Tibial nerve (tissue), 4 donors: ENCODE measurements around the gene UBXN7. TPM values are rescaled to one million over a fixed set of nuclear protein-coding genes. Genes with fewer than 3 reads are reported as not detected.

Experiments used
- DNase-seq, 2 donors: peaks; one replicate each; pipeline ENCODE4 v3.0.0-alpha.2; 2019; ENCODE audit warnings: low spot score in 2 of 2
- H3K27ac ChIP-seq, 4 donors: fragments of 200-600 bp; sonication (generic) in 3 of 4; one replicate each; pipeline ENCODE4 v1.5.1; 2017 to 2019; ENCODE audit warnings: mild to moderate bottlenecking in 1 of 4
- H3K27me3 ChIP-seq, 2 donors: fragments of 200-600 bp; sonication (generic) in 1 of 2; one replicate each; pipeline versions ENCODE4 v1.5.1 to v1.6.0; 2017 to 2019
- H3K36me3 ChIP-seq, 3 donors: fragments of 200-600 bp; sonication (generic); one replicate each; pipeline ENCODE4 v1.5.1; 2018 to 2019
- H3K4me1 ChIP-seq, 4 donors: fragments of 200-600 bp; sonication (generic) in 3 of 4; one replicate each; pipeline ENCODE4 v1.5.1; 2017 to 2019
- H3K4me3 ChIP-seq, 4 donors: fragments of 200-600 bp; sonication (generic) in 3 of 4; one replicate each; pipeline ENCODE4 v1.5.1; 2017 to 2019; ENCODE audit warnings: mild to moderate bottlenecking in 1 of 4, moderate library complexity in 1 of 4
- H3K9me3 ChIP-seq, 4 donors: fragments of 200-600 bp; sonication (generic) in 3 of 4; one replicate each; pipeline ENCODE4 v1.5.1; 2017 to 2019
- CTCF ChIP-seq, 5 experiments: fragments of 200-600 bp in 3 of 5; fragments of 450-650 bp in 2 of 5; sonication (generic) in 3 of 5; IDR thresholded peaks; one replicate each; pipeline ENCODE4 v1.5.1; 2016 to 2019; ENCODE audit warnings: antibody characterized with exemption in 5 of 5, mild to moderate bottlenecking in 3 of 5, moderate library complexity in 2 of 5
- EP300 ChIP-seq, 2 donors: sonication (generic); formaldehyde crosslinking; IDR thresholded peaks; one replicate each; pipeline ENCODE4 v1.6.1; 2017; ENCODE audit warnings: antibody characterized with exemption in 2 of 2, mild to moderate bottlenecking in 1 of 2
- POLR2A ChIP-seq, 2 donors: fragments of 450-650 bp; IDR thresholded peaks; one replicate each; pipeline ENCODE4 v1.6.1; 2017; ENCODE audit warnings: antibody characterized with exemption in 2 of 2, mild to moderate bottlenecking in 2 of 2, moderate library complexity in 2 of 2
- WGBS, 2 donors: methylation state at CpG; one replicate each; pipeline ENCODE4 v1.1.5; 2018; 5-methylcytosine and 5-hydroxymethylcytosine counted together
- total RNA-seq, 4 donors: library from RNA; depleted of rRNA; stranded (reverse); fragments of >200 nt; gene quantifications; one replicate each; pipeline ENCODE4 v1.1.0, GENCODE V29; 2016

Gene UBXN7
- total RNA-seq, 4 donors from 2014 or later = 19.0 to 25.2 (median 21.4) TPM

- H3K27ac ChIP-seq = no peak overlapping the region
- H3K4me3 ChIP-seq = no peak overlapping the region
- WGBS, 2 donors = 92 to 96% methylated on average over 6 of the region's 6 CpGs
- H3K4me1 ChIP-seq = no peaks in the 10 kb centered on the region
- TF ChIP-seq POLR2A (IDR thresholded peaks at IDR 0.05) (no peak), EP300 (IDR thresholded peaks at IDR 0.05) (no peak), CTCF (IDR thresholded peaks at IDR 0.05) (no peak)
- H3K9me3 ChIP-seq = no peaks in the 10 kb centered on the region
- no peak for DNase-seq
- H3K27me3 ChIP-seq = no peaks in the 10 kb centered on the region
- H3K36me3 ChIP-seq = peaks cover 3 to 66% (median 9%) of the 10 kb centered on the region in 3 donors
Observed at GRCh38 chr3:196400331-196400730, 31.9 kb downstream of the UBXN7 start.

GRCh38 chr3:196399485-196399945 is 32.7 kb downstream of the UBXN7 start:
- WGBS, 2 donors = 85 to 92% methylated on average over 3 of the region's 3 CpGs

GRCh38 chr3:196398782-196399181 is 33.4 kb downstream of the UBXN7 start:
- peaks cover 3 to 53% (median 9%) of the 10 kb centered on the region in 3 donors for H3K36me3 ChIP-seq
- H3K9me3 ChIP-seq = no peaks in the 10 kb centered on the region
- 93 to 94% methylated on average over 7 of the region's 7 CpGs for WGBS, 2 donors

More at GRCh38 chr3:196399485-196399945, 32.7 kb downstream of the UBXN7 start:
- H3K9me3 ChIP-seq = no peaks in the 10 kb centered on the region
- peaks cover 3 to 58% (median 9%) of the 10 kb centered on the region in 3 donors for H3K36me3 ChIP-seq
- no peak overlapping the region for H3K27ac ChIP-seq
- TF ChIP-seq EP300 (IDR thresholded peaks at IDR 0.05) (no peak), POLR2A (IDR thresholded peaks at IDR 0.05) (no peak), CTCF (IDR thresholded peaks at IDR 0.05) (no peak)
- DNase-seq = no peak
- H3K4me1 ChIP-seq = no peaks in the 10 kb centered on the region
- no peak overlapping the region for H3K4me3 ChIP-seq
- H3K27me3 ChIP-seq = no peaks in the 10 kb centered on the region

GRCh38 chr3:196397941-196398340 is 34.3 kb downstream of the UBXN7 start:
- H3K27ac ChIP-seq = no peak overlapping the region
- TF ChIP-seq CTCF (IDR thresholded peaks at IDR 0.05) (no peak), POLR2A (IDR thresholded peaks at IDR 0.05) (no peak), EP300 (IDR thresholded peaks at IDR 0.05) (no peak)
- H3K4me1 ChIP-seq = no peaks in the 10 kb centered on the region
- no peak for DNase-seq
- WGBS, 2 donors = 55 to 59% methylated on average over 3 of the region's 3 CpGs
- peaks cover 3 to 52% (median 9%) of the 10 kb centered on the region in 3 donors for H3K36me3 ChIP-seq
- H3K4me3 ChIP-seq = no peak overlapping the region
- H3K9me3 ChIP-seq = no peaks in the 10 kb centered on the region
- no peaks in the 10 kb centered on the region for H3K27me3 ChIP-seq

More at GRCh38 chr3:196398782-196399181, 33.4 kb downstream of the UBXN7 start:
- H3K27ac ChIP-seq = no peak overlapping the region
- TF ChIP-seq POLR2A (IDR thresholded peaks at IDR 0.05) = no peak
- H3K4me3 ChIP-seq = no peak overlapping the region
- H3K4me1 ChIP-seq = no peaks in the 10 kb centered on the region
- DNase-seq = no peak
- H3K27me3 ChIP-seq = no peaks in the 10 kb centered on the region

GRCh38 chr3:196390116-196390515 is 42.1 kb downstream of the UBXN7 start:
- H3K27ac ChIP-seq = no peak overlapping the region
- no peaks in the 10 kb centered on the region for H3K9me3 ChIP-seq
- peaks cover 0 to 8% (median 0%) of the 10 kb centered on the region in 4 donors for H3K4me1 ChIP-seq
- H3K27me3 ChIP-seq = no peaks in the 10 kb centered on the region
- WGBS, 2 donors = 94 to 100% methylated on average over 3 of the region's 3 CpGs
- TF ChIP-seq EP300 (IDR thresholded peaks at IDR 0.05) = no peak
- no peak for TF ChIP-seq CTCF (IDR thresholded peaks at IDR 0.05)
- TF ChIP-seq POLR2A (IDR thresholded peaks at IDR 0.05) = no peak
- H3K36me3 ChIP-seq = peaks cover 0 to 65% (median 7%) of the 10 kb centered on the region in 3 donors
- no peak for DNase-seq
- H3K4me3 ChIP-seq = no peak overlapping the region
